ENCODE measurements around the gene ZNF675. TPM values are rescaled to one million over a fixed set of nuclear protein-coding genes. Genes with fewer than 3 reads are reported as not detected.
A peak's percentile ranks its signal among the peaks of the same experiment; 100 is the strongest.
"Not testable (repeated sequence)": the region's sequence is repeated elsewhere in the genome, so short reads cannot be mapped to it uniquely, and the experiment has no call there.

The ZNF675 gene
- total RNA-seq, result 22.6 TPM

GRCh38 chr19:23686621-23687423 is at the start of gene ZNF675:
Gene ZNF675, minus strand, starts transcription at chr19:23687212. Its CDS starts 179 bp downstream, at chr19:23687033.
- DNase-seq, result peak; percentile 92

GRCh38 chr19:23730729-23731465 is 43.9 kb upstream of the ZNF675 start:
- DNase-seq, result not testable (repeated sequence)

- not testable (repeated sequence) for DNase-seq
Observed at GRCh38 chr19:23724161-23724560, 37.1 kb upstream of the ZNF675 start.

GRCh38 chr19:23718802-23719201 is 31.8 kb upstream of the ZNF675 start:
- DNase-seq, result no peak

- no peak for DNase-seq
Observed at GRCh38 chr19:23716792-23717191, 29.8 kb upstream of the ZNF675 start.

- no peak for DNase-seq
Observed at GRCh38 chr19:23709347-23709746, 22.3 kb upstream of the ZNF675 start.

- DNase-seq, result no peak
Observed at GRCh38 chr19:23706657-23707056, 19.6 kb upstream of the ZNF675 start.

GRCh38 chr19:23699521-23699860 is 12.5 kb upstream of the ZNF675 start:
- no peak for DNase-seq

GRCh38 chr19:23698711-23699520 is 11.9 kb upstream of the ZNF675 start:
- DNase-seq, result no peak

- not testable (repeated sequence) for DNase-seq
Observed at GRCh38 chr19:23692937-23693336, 5.9 kb upstream of the ZNF675 start.

GRCh38 chr19:23673132-23673531 is 13.9 kb downstream of the ZNF675 start:
- DNase-seq, result no peak

GRCh38 chr19:23668606-23669005 is 18.4 kb downstream of the ZNF675 start:
- not testable (repeated sequence) for DNase-seq

- DNase-seq, result no peak
Observed at GRCh38 chr19:23665651-23666410, 21.2 kb downstream of the ZNF675 start.

GRCh38 chr19:23649817-23650216 is 37.2 kb downstream of the ZNF675 start:
- not testable (repeated sequence) for DNase-seq

Other genes starting within 250 kb of the ZNF675 start
- 3.6 TPM for gene ZNF681, start 71.7 kb upstream of the ZNF675 start, total RNA-seq
- gene ZNF726, start 227.7 kb upstream of the ZNF675 start, total RNA-seq, result 8.7 TPM